Fibroblast of skin of right quadriceps (primary cell): ENCODE data around the gene UGT8.
"Not testable (repeated sequence)": the region's sequence is repeated elsewhere in the genome, so short reads cannot be mapped to it uniquely, and the experiment has no call there.

Source experiments
- DNase-seq: peaks from one replicate; pipeline ENCODE4 v3.0.0-alpha.2; 2013

The UGT8 gene, protein sequence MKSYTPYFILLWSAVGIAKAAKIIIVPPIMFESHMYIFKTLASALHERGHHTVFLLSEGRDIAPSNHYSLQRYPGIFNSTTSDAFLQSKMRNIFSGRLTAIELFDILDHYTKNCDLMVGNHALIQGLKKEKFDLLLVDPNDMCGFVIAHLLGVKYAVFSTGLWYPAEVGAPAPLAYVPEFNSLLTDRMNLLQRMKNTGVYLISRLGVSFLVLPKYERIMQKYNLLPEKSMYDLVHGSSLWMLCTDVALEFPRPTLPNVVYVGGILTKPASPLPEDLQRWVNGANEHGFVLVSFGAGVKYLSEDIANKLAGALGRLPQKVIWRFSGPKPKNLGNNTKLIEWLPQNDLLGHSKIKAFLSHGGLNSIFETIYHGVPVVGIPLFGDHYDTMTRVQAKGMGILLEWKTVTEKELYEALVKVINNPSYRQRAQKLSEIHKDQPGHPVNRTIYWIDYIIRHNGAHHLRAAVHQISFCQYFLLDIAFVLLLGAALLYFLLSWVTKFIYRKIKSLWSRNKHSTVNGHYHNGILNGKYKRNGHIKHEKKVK

DNA sequence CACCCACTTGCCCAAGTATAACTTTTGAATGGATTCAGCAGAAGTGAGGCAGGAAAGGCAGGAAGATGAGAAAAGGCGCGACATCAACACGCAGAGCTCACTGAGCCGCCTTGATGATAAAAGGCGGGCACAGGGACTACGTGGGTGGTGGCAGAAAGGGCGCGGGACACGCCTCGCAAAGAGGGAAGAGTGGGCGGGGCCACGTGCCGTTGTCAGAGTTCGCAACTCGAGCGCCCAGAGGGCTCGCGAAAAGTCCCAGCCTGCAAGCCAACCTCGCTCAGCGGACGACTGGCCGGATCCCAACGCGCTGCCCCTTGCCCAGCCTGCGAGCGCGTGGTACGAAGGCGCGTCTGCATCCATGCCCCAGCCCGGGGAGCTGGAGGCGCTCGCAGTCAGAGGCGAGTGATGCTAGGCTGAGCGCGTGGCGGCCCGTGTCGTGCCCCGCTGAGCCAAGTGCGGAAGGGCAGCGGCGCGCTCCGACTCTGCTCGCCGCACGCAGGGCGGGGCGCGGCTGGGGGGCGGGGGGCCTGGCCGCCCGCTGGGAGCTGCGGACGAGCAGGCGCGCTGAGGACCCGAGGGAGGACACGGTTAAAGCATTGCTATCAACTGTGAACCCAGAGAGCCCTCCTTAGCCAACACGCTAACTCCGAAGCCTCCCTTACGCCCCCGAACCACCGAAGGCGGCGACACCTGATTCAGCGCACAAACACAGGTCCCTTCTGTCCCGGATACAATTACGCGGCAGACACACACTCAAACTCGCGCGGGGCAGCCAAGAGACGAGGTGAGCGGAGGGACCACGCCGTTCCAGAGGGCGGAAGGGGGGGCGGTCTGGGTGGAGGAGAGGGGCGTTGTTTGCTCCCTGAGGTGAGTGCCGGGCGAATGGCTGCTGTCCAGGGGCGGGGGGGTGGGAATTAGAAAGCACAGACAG, at the start of gene UGT8:
Gene UGT8 (plus strand): TSS at position 617 of the 931 bp plus-strand sequence. CDS start 24,074 bp downstream, outside the sequence.
- DNase-seq: peak; percentile 6

DNA sequence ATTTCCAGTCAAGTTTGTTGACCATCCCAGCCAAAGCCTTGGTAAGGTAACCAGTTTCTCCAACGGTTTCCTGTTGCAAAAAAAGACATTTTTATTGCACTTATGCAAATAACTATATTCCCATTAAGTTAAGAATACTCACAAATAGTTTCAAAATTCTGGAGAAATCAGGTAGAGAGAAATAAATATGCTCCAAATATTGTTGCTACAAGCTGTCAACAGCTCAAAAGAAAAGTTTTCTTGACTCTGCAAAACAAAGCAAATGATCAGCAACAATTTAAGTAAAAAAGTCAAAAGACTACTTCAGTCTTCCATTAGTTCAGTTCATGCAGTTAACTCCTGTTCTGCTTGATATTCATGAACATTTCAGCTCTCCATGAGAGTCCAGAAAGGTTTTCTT, 49.0 kb upstream of the UGT8 start:
- no peak for DNase-seq

DNA sequence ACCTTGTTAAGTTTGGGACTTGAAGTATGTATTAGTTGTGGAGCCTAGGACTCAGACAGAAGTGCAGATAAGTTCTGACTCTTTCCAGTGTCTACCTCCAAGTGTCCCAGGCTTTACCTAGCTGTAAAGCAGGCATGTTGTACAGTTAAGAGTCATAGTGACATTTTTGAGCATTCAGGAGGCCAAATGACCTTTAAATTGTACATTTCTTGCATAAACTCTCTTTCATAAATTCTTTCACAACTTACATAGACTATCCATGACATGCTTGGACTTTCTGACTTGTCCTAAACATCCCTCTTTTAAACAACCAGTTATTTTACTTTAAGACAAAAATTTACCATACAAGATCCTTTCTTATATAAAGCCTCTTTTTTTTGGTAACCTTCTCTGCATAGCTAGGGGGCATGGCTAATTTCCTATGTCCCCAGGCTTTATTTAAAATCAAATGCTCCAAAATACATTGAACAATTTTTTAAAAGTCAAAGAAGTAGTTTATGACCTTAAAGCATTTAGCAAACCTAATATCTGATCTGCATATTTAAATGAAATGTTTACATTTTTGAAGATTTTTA, 40.1 kb upstream of the UGT8 start:
- no peak for DNase-seq

GRCh38 chr4:114561590-114561989, 37.0 kb upstream of the UGT8 start:
- DNase-seq: no peak

- DNase-seq: no peak
Measured at GRCh38 chr4:114562176-114562904, 36.3 kb upstream of the UGT8 start.

DNA sequence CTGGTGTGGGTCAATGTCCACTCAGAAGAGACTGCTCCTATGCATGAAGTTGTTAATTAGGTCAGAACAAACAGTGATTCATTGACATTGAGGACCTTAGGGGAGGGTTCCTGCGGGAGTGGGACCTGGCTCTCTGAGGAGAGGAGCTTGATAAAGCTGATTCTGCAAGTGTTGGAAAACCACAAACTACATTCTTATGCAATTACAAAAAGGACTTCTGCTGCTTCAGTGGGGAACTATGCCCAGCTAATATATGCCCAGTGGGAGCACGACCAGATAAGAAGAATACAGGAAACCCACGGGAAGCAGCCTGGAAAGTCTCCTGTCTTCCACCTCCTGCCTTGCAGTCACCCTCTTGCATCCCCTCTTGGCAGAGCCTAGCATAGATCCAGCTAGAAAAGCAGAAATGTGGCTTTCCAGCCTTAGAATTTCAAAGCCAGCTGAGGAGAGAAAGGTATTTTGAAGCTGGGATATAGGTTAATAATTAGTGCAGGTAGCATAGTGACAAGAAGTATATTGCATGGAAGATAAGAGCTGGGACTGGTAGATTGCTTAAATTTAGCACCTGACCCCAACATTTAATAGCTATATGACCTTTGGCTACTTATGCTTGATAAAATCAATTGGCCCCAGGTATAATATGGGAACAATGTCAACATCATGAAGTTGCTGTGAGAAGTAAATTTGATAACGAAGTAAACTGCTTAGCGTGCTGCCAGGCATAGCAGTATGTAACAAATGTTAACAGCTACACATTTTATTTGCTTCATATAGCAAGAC, 34.9 kb upstream of the UGT8 start:
- DNase-seq: no peak

GRCh38 chr4:114577386-114577785, 21.2 kb upstream of the UGT8 start:
- no peak for DNase-seq

- DNase-seq: no peak
Measured at GRCh38 chr4:114582621-114583020, 16.0 kb upstream of the UGT8 start.

DNA sequence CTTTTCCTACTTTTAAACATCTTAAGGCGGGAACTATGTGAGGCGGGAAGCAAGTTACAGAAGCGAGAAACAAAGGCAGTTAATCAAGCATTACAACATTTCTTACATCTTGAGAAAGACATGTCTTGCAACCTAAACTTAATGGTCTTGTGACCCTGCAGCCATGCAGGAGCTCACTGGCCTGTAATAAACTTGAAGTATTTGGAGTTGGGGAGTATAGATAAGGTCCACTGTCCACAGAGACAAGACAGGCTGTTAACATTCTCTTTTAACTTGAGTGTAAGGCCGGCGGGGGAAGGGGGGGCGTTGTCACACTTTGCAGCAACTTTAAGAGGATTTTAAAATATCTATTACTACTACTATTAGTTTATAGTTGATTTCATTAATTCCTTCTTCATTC, 10.3 kb upstream of the UGT8 start:
- no peak for DNase-seq

DNA sequence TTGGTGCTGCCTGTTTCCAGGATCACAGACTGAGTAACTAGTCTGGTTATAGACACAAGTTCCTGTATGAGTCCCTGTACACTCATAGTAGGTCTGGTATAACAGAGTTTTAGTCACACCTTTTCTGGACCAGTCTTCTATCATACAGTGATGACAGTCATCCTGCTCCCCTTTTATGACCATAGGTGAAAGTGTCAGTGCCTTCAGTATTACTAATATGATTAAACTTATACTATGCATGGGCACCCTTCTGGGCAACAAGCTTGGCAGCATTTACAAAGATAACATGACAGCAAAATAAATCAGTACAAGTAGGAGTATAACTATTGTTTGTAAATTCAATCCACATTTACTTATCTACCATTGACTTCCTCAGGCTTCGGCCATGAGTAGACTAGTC, 8.2 kb upstream of the UGT8 start:
- not testable (repeated sequence) for DNase-seq

DNA sequence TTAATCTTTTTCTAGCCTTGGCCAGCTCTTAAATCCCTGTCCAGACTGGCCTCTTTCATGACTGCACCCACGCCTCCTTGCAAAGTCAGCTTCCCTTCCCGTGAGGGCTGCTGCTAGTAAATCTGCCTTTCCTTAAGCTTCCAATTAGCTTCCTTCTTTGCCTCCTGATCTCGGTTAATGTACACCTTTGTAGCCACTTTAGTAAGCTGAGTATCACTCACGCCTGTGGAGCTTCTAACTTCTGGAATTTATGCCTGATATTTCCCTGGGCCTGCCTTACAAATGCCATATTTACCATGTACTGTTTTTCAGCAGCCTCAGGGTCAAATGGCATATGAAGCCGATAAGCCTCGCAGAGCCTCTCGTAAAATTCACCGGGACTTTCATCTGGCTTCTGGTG, 5.1 kb upstream of the UGT8 start:
- DNase-seq: no peak

- DNase-seq: no peak
Measured at GRCh38 chr4:114595207-114595606, 3.4 kb upstream of the UGT8 start.

DNA sequence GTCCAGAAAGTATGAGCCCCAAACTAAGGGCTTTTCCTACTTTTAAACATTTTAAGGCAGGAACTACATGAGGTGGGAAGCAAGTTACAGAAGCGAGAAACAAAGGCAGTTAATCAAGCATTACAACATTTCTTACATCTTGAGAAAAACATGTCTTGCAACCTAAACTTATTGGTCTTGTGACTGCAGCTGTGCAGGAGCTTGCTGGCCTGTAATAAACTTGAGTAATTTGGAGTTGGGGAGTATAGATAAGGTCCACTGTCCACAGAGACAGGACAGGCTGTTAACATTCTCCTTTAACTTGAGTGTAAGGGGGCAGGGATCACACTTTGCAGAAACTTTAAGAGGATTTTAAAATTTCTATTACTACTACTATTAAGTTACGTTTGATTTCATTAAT, 2.7 kb upstream of the UGT8 start:
- DNase-seq: no peak

GRCh38 chr4:114597410-114598115, 1.0 kb upstream of the UGT8 start:
- DNase-seq: no peak

DNA sequence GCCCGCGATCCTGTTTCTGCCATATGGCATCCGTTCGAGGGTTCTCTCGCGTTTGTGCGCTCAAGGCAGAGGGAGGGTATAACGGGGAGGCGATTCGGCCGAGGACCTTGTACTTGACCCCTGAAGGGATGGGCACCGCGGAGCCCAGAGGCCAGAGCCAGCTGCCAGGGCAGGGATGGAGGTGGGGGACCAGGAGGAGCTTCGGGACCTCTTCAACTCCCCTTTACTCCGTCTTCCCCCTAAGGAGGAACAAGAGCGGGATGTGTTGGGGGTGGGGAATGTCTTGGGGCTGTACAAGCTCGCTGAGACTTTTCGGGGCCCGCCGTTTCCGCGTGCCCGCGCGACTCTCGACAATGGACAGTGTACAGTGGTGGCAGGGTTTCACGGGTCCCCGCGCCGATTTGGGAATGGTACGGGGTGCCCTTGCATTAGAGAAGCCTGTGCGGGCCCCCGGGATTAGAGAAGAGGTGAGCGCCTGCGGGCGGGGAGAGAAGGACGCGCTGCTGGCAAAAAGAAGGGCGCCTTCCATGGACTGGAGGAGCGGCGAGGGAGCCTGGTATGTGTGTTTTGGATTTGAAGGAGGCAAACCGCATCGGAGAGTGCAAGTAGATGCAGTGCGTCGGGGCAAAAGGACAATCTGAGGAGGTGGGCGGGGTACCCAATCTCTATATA, 760 bp downstream of the UGT8 start:
- no peak for DNase-seq

GRCh38 chr4:114599903-114600552, 1.4 kb downstream of the UGT8 start:
- no peak for DNase-seq

GRCh38 chr4:114600672-114601071, 2.1 kb downstream of the UGT8 start:
- DNase-seq: no peak

- DNase-seq: no peak
Measured at GRCh38 chr4:114601304-114602052, 2.9 kb downstream of the UGT8 start.

DNA sequence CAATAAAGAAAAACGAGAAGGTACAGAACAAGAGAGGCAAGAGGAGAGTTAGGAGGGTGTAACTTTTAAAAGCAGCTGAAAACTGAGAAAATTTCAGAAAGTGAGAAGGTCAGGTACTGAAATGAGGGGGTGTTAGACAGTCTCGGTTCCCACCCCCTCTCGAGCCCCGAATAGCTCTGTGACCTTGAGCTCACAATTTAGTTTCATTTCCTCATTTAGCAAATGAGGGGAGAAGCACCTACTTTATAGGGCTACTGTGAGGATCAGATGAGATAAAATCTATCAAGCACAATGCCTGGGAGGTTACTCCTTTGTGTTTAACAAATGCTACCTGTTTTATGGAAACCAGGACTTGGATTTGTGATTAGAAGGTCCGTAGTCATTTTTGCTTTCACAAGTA, 4.9 kb downstream of the UGT8 start:
- DNase-seq: no peak
